Smooth muscle cell (in vitro differentiated cells): ENCODE measurements around the gene SIM2. TPM values are rescaled to one million over a fixed set of nuclear protein-coding genes. Genes with fewer than 3 reads are reported as not detected.

Experiments
- DNase-seq: peaks from one replicate; lab custom pipeline; 2025; ENCODE audit not compliant: unreplicated experiment; lab: John Stamatoyannopoulos, UW
- H2AFZ ChIP-seq: fragments of 200-600 bp; sonication (generic); 2 replicates; pipeline ENCODE4 v1.6.0; 2016; ENCODE audit warnings: antibody characterized with exemption, low read depth, mild to moderate bottlenecking
- H3F3A ChIP-seq: fragments of 200-600 bp; sonication (generic); 2 replicates; pipeline ENCODE4 v1.6.0; 2017; ENCODE audit warnings: antibody characterized with exemption, low read depth
- H3K27ac ChIP-seq: fragments of 200-600 bp; sonication (generic); 2 replicates; pipeline ENCODE4 v1.5.1; 2016; ENCODE audit warnings: low read depth, mild to moderate bottlenecking
- H3K27me3 ChIP-seq: fragments of 200-600 bp; sonication (generic); 2 replicates; pipeline ENCODE4 v1.6.1; 2016; ENCODE audit warnings: low read depth, mild to moderate bottlenecking
- H3K36me3 ChIP-seq: fragments of 200-600 bp; sonication (generic); 2 replicates; pipeline ENCODE4 v1.5.1; 2016; ENCODE audit warnings: low read depth
- H3K4me1 ChIP-seq: fragments of 200-600 bp; sonication (generic); 2 replicates; pipeline ENCODE4 v1.5.1; 2016; ENCODE audit warnings: low read depth
- H3K4me2 ChIP-seq: fragments of 200-600 bp; sonication (generic); 2 replicates; pipeline ENCODE4 v1.6.0; 2016; ENCODE audit warnings: mild to moderate bottlenecking
- H3K4me3 ChIP-seq: fragments of 200-600 bp; sonication (generic); 2 replicates; pipeline ENCODE4 v1.5.1; 2016; ENCODE audit warnings: mild to moderate bottlenecking
- H3K79me2 ChIP-seq: fragments of 200-600 bp; sonication (generic); 2 replicates; pipeline ENCODE4 v1.6.0; 2016; ENCODE audit warnings: low read depth, mild to moderate bottlenecking
- H3K9ac ChIP-seq: fragments of 200-600 bp; sonication (generic); 2 replicates; pipeline ENCODE4 v1.6.0; 2016; ENCODE audit warnings: low read depth
- H3K9me3 ChIP-seq: fragments of 200-600 bp; sonication (generic); replicated peaks from 2 replicates; pipeline ENCODE4 v1.5.1; 2016; ENCODE audit warnings: low read depth
- H4K20me1 ChIP-seq: fragments of 200-600 bp; sonication (generic); 2 replicates; pipeline ENCODE4 v1.6.0; 2016; ENCODE audit warnings: low read depth
- CTCF ChIP-seq: fragments of 200-600 bp; sonication (generic); IDR thresholded peaks from 2 replicates; pipeline ENCODE4 v1.5.1; 2017; ENCODE audit warnings: borderline replicate concordance, mild to moderate bottlenecking, antibody characterized with exemption; ENCODE audit not compliant: insufficient read depth, poor library complexity, severe bottlenecking
- WGBS: methylation state at CpG from one replicate; pipeline ENCODE4 v1.1.7; 2016; ENCODE audit warnings: low lambda C conversion rate; 5-methylcytosine and 5-hydroxymethylcytosine counted together
- polyA plus RNA-seq: library from polyadenylated mRNA; unstranded; fragments of >200 nt; fragmentation: Nextera tagmentation; extraction: Ambion mirVana; gene quantifications from 2 replicates; pipeline ENCODE4 v1.2.1, GENCODE V29; 2016
- total RNA-seq: library from RNA; depleted of rRNA; stranded (reverse); fragments of >200 nt; gene quantifications from 2 replicates; pipeline ENCODE4 v1.2.3, GENCODE V29; 2014

SIM2 gene
- total and polyA plus RNA-seq, 2 experiments from 2014 or later = 0.25 TPM; not detected in 1

- H3K36me3 ChIP-seq = no peaks in the 10 kb centered on the region
- no peak overlapping the region for H3K4me3 ChIP-seq
- H3K4me2 ChIP-seq = no peak overlapping the region
- H3K27me3 ChIP-seq = peaks cover 31% of the 10 kb centered on the region
- no peaks in the 10 kb centered on the region for H4K20me1 ChIP-seq
- no peaks in the 10 kb centered on the region for H3K4me1 ChIP-seq
- H3K79me2 ChIP-seq = no peaks in the 10 kb centered on the region
- no peaks in the 10 kb centered on the region for H3K9me3 ChIP-seq
- no peak overlapping the region for H3K27ac ChIP-seq
- no peaks in the 10 kb centered on the region for H3F3A ChIP-seq
- no peak overlapping the region for H2AFZ ChIP-seq
- no peak for TF ChIP-seq CTCF
- no peak for DNase-seq
- no peak overlapping the region for H3K9ac ChIP-seq
- 75% methylated on average over 6 of the region's 6 CpGs for WGBS
Observed at GRCh38 chr21:36717976-36718375, 19.1 kb downstream of the SIM2 start.

- DNase-seq = no peak
- no peak overlapping the region for H2AFZ ChIP-seq
- no peak overlapping the region for H3K4me3 ChIP-seq
- H3F3A ChIP-seq = no peaks in the 10 kb centered on the region
- no peaks in the 10 kb centered on the region for H3K4me1 ChIP-seq
- H3K9ac ChIP-seq = no peak overlapping the region
- no peak for TF ChIP-seq CTCF
- peaks cover 20% of the 10 kb centered on the region for H3K27me3 ChIP-seq
- no peaks in the 10 kb centered on the region for H3K9me3 ChIP-seq
- 87% methylated on average over 18 of the region's 18 CpGs for WGBS
- no peaks in the 10 kb centered on the region for H4K20me1 ChIP-seq
- H3K27ac ChIP-seq = no peak overlapping the region
- no peak overlapping the region for H3K4me2 ChIP-seq
- H3K79me2 ChIP-seq = no peaks in the 10 kb centered on the region
- no peaks in the 10 kb centered on the region for H3K36me3 ChIP-seq
Observed at GRCh38 chr21:36718951-36719501, 20.1 kb downstream of the SIM2 start.

GRCh38 chr21:36719614-36720013 lies 20.7 kb downstream of the SIM2 start:
- Histone ChIP-seq H3K27me3 (peaks cover 18% of the 10 kb centered on the region), H3K27ac (no peak overlapping the region)
- no peak for TF ChIP-seq CTCF

GRCh38 chr21:36721817-36722216 lies 22.9 kb downstream of the SIM2 start:
- no peaks in the 10 kb centered on the region for H3F3A ChIP-seq
- no peak for DNase-seq
- no peaks in the 10 kb centered on the region for H3K79me2 ChIP-seq
- no peak overlapping the region for H3K4me3 ChIP-seq
- H3K36me3 ChIP-seq = no peaks in the 10 kb centered on the region
- TF ChIP-seq CTCF = no peak
- no peaks in the 10 kb centered on the region for H3K9me3 ChIP-seq
- H4K20me1 ChIP-seq = no peaks in the 10 kb centered on the region
- WGBS = 94% methylated on average over 7 of the region's 7 CpGs
- H3K27me3 ChIP-seq = peaks cover 3% of the 10 kb centered on the region
- no peak overlapping the region for H2AFZ ChIP-seq
- H3K27ac ChIP-seq = no peak overlapping the region
- H3K4me1 ChIP-seq = no peaks in the 10 kb centered on the region
- H3K9ac ChIP-seq = no peak overlapping the region
- H3K4me2 ChIP-seq = no peak overlapping the region

More at GRCh38 chr21:36719614-36720013, 20.7 kb downstream of the SIM2 start:
- Histone ChIP-seq H3K9me3 (no peaks in the 10 kb centered on the region), H3K4me3 (no peak overlapping the region), H3F3A (no peaks in the 10 kb centered on the region), H3K9ac (no peak overlapping the region), H3K4me1 (no peaks in the 10 kb centered on the region), H4K20me1 (no peaks in the 10 kb centered on the region), H3K36me3 (no peaks in the 10 kb centered on the region), H2AFZ (no peak overlapping the region), H3K79me2 (no peaks in the 10 kb centered on the region), H3K4me2 (no peak overlapping the region)
- no peak for DNase-seq
- 92% methylated on average over 10 of the region's 10 CpGs for WGBS
